Measurements from ENCODE around the gene NR1I2.

GRCh38 chr3:119774444-119774843 lies 7.5 kb upstream of the NR1I2 start:
- TF ChIP-seq ZC3H11A (IDR thresholded peaks at IDR 0.05; ENCODE audit: low read depth, low read length) (no peak), ZNF3 (CRISPR knock-in tag; IDR thresholded peaks at IDR 0.05) (no peak), SRSF9 (IDR thresholded peaks at IDR 0.05; ENCODE audit: borderline replicate concordance, low read depth, low read length) (no peak)

All from K562 (cell line).